DND-41 (cell line): ENCODE results near the gene CD82.

Experiments
- CTCF ChIP-seq: IDR thresholded peaks from 2 replicates; pipeline ENCODE4 v1.5.1; 2012; ENCODE audit warnings: borderline replicate concordance, low read length, moderate library complexity, mild to moderate bottlenecking; ENCODE audit not compliant: poor library complexity, severe bottlenecking; ENCODE audit errors: extremely low read depth
- EZH2 ChIP-seq: IDR thresholded peaks from 3 replicates; pipeline ENCODE4 v1.6.1; 2012; ENCODE audit warnings: borderline replicate concordance, low read depth, mild to moderate bottlenecking, moderate library complexity, low read length, inconsistent platforms; ENCODE audit not compliant: severe bottlenecking

GRCh38 chr11:44575288-44575672 lies 9.8 kb downstream of the CD82 start:
- TF ChIP-seq CTCF (no peak), EZH2 (no peak)
